ENCODE data around the gene SAMD4A. TPM values are rescaled to one million over a fixed set of nuclear protein-coding genes. Genes with fewer than 3 reads are reported as not detected.

The SAMD4A gene
- total RNA-seq, 2 experiments from 2014 or later: 1.0 to 1.2 TPM

- no peak for DNase-seq
- no peak overlapping the region for H3K27ac Mint-ChIP-seq
- ChIA-PET POLR2A (no interaction called here), CTCF (no interaction called here)
- H3K36me3 Mint-ChIP-seq (ENCODE audit: low read depth): no peaks in the 10 kb centered on the region
- peaks cover 13% of the 10 kb centered on the region for H3K27me3 Mint-ChIP-seq
- peaks cover 6% of the 10 kb centered on the region for H3K4me1 Mint-ChIP-seq
- H3K4me3 Mint-ChIP-seq: no peak overlapping the region
- no peaks in the 10 kb centered on the region for H3K9me3 Mint-ChIP-seq
Measured at GRCh38 chr14:54715239-54715638, 148.3 kb downstream of the SAMD4A start.

GRCh38 chr14:54715811-54716210 is 148.9 kb downstream of the SAMD4A start:
- H3K9me3 Mint-ChIP-seq: no peaks in the 10 kb centered on the region
- no peak overlapping the region for H3K4me3 Mint-ChIP-seq
- no peak overlapping the region for H3K27ac Mint-ChIP-seq
- H3K36me3 Mint-ChIP-seq (ENCODE audit: low read depth): no peaks in the 10 kb centered on the region
- peaks cover 14% of the 10 kb centered on the region for H3K27me3 Mint-ChIP-seq
- H3K4me1 Mint-ChIP-seq: peaks cover 6% of the 10 kb centered on the region
- no peak for DNase-seq
- CTCF ChIA-PET: no interaction called here
- POLR2A ChIA-PET: no interaction called here

- ChIA-PET CTCF (no interaction called here), POLR2A (interaction anchor here (0.9 kb wide), 1 partner anchor 13 kb away, joined by 4 read pairs; no protein-coding TSS in a partner anchor)
- H3K27me3 Mint-ChIP-seq: peaks cover 17% of the 10 kb centered on the region
- no peak overlapping the region for H3K27ac Mint-ChIP-seq
- DNase-seq: no peak
- no peaks in the 10 kb centered on the region for H3K9me3 Mint-ChIP-seq
- H3K4me3 Mint-ChIP-seq: no peak overlapping the region
- H3K4me1 Mint-ChIP-seq: no peaks in the 10 kb centered on the region
- H3K36me3 Mint-ChIP-seq (ENCODE audit: low read depth): no peaks in the 10 kb centered on the region
Measured at GRCh38 chr14:54716862-54717261, 149.9 kb downstream of the SAMD4A start.

- peaks cover 3% of the 10 kb centered on the region for H3K4me1 Mint-ChIP-seq
Measured at GRCh38 chr14:54718046-54718445, 151.1 kb downstream of the SAMD4A start.

GRCh38 chr14:54719406-54719805 is 152.5 kb downstream of the SAMD4A start:
- H3K9me3 Mint-ChIP-seq: no peaks in the 10 kb centered on the region
- ChIA-PET POLR2A (no interaction called here), CTCF (interaction anchor here (0.8 kb wide), 1 partner anchor 155 kb away, joined by 4 read pairs; no protein-coding TSS in a partner anchor)
- peaks cover 24% of the 10 kb centered on the region for H3K27me3 Mint-ChIP-seq
- H3K27ac Mint-ChIP-seq: no peak overlapping the region
- H3K36me3 Mint-ChIP-seq (ENCODE audit: low read depth): no peaks in the 10 kb centered on the region
- H3K4me3 Mint-ChIP-seq: no peak overlapping the region
- DNase-seq: no peak
- peaks cover 3% of the 10 kb centered on the region for H3K4me1 Mint-ChIP-seq

More at GRCh38 chr14:54718046-54718445, 151.1 kb downstream of the SAMD4A start:
- ChIA-PET POLR2A (interaction anchor here (0.9 kb wide), 1 partner anchor 12 kb away, joined by 4 read pairs; no protein-coding TSS in a partner anchor), CTCF (interaction anchor here (0.8 kb wide), 1 partner anchor 12 kb away, joined by 3 read pairs; no protein-coding TSS in a partner anchor)
- Mint-ChIP-seq H3K4me3 (no peak overlapping the region), H3K9me3 (no peaks in the 10 kb centered on the region), H3K27me3 (peaks cover 20% of the 10 kb centered on the region), H3K27ac (no peak overlapping the region), H3K36me3 (ENCODE audit: low read depth) (no peaks in the 10 kb centered on the region)
- no peak for DNase-seq

- DNase-seq: no peak
- no peaks in the 10 kb centered on the region for H3K9me3 Mint-ChIP-seq
- peaks cover 3% of the 10 kb centered on the region for H3K4me1 Mint-ChIP-seq
- H3K4me3 Mint-ChIP-seq: no peak overlapping the region
- no peak overlapping the region for H3K27ac Mint-ChIP-seq
- POLR2A ChIA-PET: interaction anchor here (1.4 kb wide), 1 partner anchor 157 kb away, joined by 4 read pairs; no protein-coding TSS in a partner anchor
- H3K36me3 Mint-ChIP-seq (ENCODE audit: low read depth): no peaks in the 10 kb centered on the region
- CTCF ChIA-PET: interaction anchor here (0.5 to 1.7 kb wide), 7 partner anchors 9 to 159 kb away, joined by 3 to 8 read pairs (median 3); no protein-coding TSS in a partner anchor
- H3K27me3 Mint-ChIP-seq: peaks cover 41% of the 10 kb centered on the region
Measured at GRCh38 chr14:54722791-54723432, 156.0 kb downstream of the SAMD4A start.

- ChIA-PET CTCF (interaction anchor here (1.6 kb wide), 1 partner anchor 160 kb away, joined by 8 read pairs; no protein-coding TSS in a partner anchor), POLR2A (no interaction called here)
- Mint-ChIP-seq H3K4me3 (no peak overlapping the region), H3K27ac (no peak overlapping the region), H3K36me3 (ENCODE audit: low read depth) (no peaks in the 10 kb centered on the region), H3K9me3 (no peaks in the 10 kb centered on the region), H3K27me3 (peaks cover 51% of the 10 kb centered on the region), H3K4me1 (peaks cover 8% of the 10 kb centered on the region)
- no peak for DNase-seq
Measured at GRCh38 chr14:54724123-54724522, 157.2 kb downstream of the SAMD4A start.

GRCh38 chr14:54724676-54725325 is 157.9 kb downstream of the SAMD4A start:
- CTCF ChIA-PET: interaction anchor here (0.8 to 1.7 kb wide), 3 partner anchors 25 to 161 kb away, joined by 3 to 7 read pairs (median 3); no protein-coding TSS in a partner anchor
- no peak overlapping the region for H3K27ac Mint-ChIP-seq

GRCh38 chr14:54725998-54726397 is 159.1 kb downstream of the SAMD4A start:
- H3K9me3 Mint-ChIP-seq: no peaks in the 10 kb centered on the region
- H3K27ac Mint-ChIP-seq: no peak overlapping the region
- H3K36me3 Mint-ChIP-seq (ENCODE audit: low read depth): no peaks in the 10 kb centered on the region
- H3K27me3 Mint-ChIP-seq: peaks cover 53% of the 10 kb centered on the region
- ChIA-PET POLR2A (no interaction called here), CTCF (interaction anchor here (1.1 to 1.7 kb wide), 2 partner anchors 26 to 162 kb away, joined by 3 to 7 read pairs; no protein-coding TSS in a partner anchor)
- H3K4me1 Mint-ChIP-seq: peaks cover 27% of the 10 kb centered on the region
- H3K4me3 Mint-ChIP-seq: no peak overlapping the region
- no peak for DNase-seq

More at GRCh38 chr14:54724676-54725325, 157.9 kb downstream of the SAMD4A start:
- no peak for DNase-seq
- no peaks in the 10 kb centered on the region for H3K9me3 Mint-ChIP-seq
- POLR2A ChIA-PET: no interaction called here
- peaks cover 15% of the 10 kb centered on the region for H3K4me1 Mint-ChIP-seq
- no peak overlapping the region for H3K4me3 Mint-ChIP-seq
- H3K27me3 Mint-ChIP-seq: peaks cover 51% of the 10 kb centered on the region
- no peaks in the 10 kb centered on the region for H3K36me3 Mint-ChIP-seq (ENCODE audit: low read depth)

- H3K9me3 Mint-ChIP-seq: no peaks in the 10 kb centered on the region
- no peak overlapping the region for H3K4me3 Mint-ChIP-seq
- POLR2A ChIA-PET: interaction anchor here (0.9 kb wide), 1 partner anchor 46 kb away, joined by 3 read pairs; no protein-coding TSS in a partner anchor
- no peak overlapping the region for H3K27ac Mint-ChIP-seq
- peaks cover 26% of the 10 kb centered on the region for H3K4me1 Mint-ChIP-seq
- CTCF ChIA-PET: interaction anchor here (1.3 to 4.5 kb wide), 3 partner anchors 46 to 162 kb away, joined by 3 to 27 read pairs (median 6); partner anchors contain the start of gene SAMD4A
- H3K27me3 Mint-ChIP-seq: peaks cover 58% of the 10 kb centered on the region
- no peaks in the 10 kb centered on the region for H3K36me3 Mint-ChIP-seq (ENCODE audit: low read depth)
- DNase-seq: no peak
Measured at GRCh38 chr14:54727929-54728328, 161.0 kb downstream of the SAMD4A start.

- Mint-ChIP-seq H3K27ac (no peak overlapping the region), H3K4me1 (peaks cover 26% of the 10 kb centered on the region), H3K4me3 (no peak overlapping the region), H3K9me3 (no peaks in the 10 kb centered on the region), H3K27me3 (peaks cover 56% of the 10 kb centered on the region), H3K36me3 (ENCODE audit: low read depth) (no peaks in the 10 kb centered on the region)
- DNase-seq: no peak
- POLR2A ChIA-PET: interaction anchor here (1.5 kb wide), 1 partner anchor 11 kb away, joined by 4 read pairs; no protein-coding TSS in a partner anchor
- CTCF ChIA-PET: interaction anchor here (1.3 to 4.5 kb wide), 3 partner anchors 45 to 163 kb away, joined by 3 to 27 read pairs (median 6); partner anchors contain the start of gene SAMD4A
Measured at GRCh38 chr14:54728700-54729527, 162.0 kb downstream of the SAMD4A start.

- Mint-ChIP-seq H3K36me3 (ENCODE audit: low read depth) (no peaks in the 10 kb centered on the region), H3K9me3 (no peaks in the 10 kb centered on the region), H3K4me3 (peak overlapping the region; percentile 27), H3K4me1 (peaks cover 26% of the 10 kb centered on the region), H3K27me3 (peaks cover 54% of the 10 kb centered on the region), H3K27ac (peak overlapping the region; percentile 69)
- ChIA-PET CTCF (interaction anchor here (2.0 to 4.5 kb wide), 2 partner anchors 43 to 164 kb away, joined by 6 to 27 read pairs; partner anchors contain the start of gene SAMD4A), POLR2A (interaction anchor here (0.9 to 1.5 kb wide), 4 partner anchors 13 to 166 kb away, joined by 3 to 5 read pairs (median 4); partner anchors contain the start of gene SAMD4A)
- peak; percentile 45 for DNase-seq
Measured at GRCh38 chr14:54730156-54730961, 163.4 kb downstream of the SAMD4A start.
